Middle frontal gyrus (tissue), 1 donor: Measurements from ENCODE around the gene SBNO2.
A peak's percentile ranks its signal among the peaks of the same experiment; 100 is the strongest.

Experiments
- DNase-seq: peaks from one replicate; pipeline ENCODE4 v3.0.0-alpha.2; 2015; ENCODE audit warnings: low spot score; ENCODE audit errors: extremely low spot score

The SBNO2 gene

DNA sequence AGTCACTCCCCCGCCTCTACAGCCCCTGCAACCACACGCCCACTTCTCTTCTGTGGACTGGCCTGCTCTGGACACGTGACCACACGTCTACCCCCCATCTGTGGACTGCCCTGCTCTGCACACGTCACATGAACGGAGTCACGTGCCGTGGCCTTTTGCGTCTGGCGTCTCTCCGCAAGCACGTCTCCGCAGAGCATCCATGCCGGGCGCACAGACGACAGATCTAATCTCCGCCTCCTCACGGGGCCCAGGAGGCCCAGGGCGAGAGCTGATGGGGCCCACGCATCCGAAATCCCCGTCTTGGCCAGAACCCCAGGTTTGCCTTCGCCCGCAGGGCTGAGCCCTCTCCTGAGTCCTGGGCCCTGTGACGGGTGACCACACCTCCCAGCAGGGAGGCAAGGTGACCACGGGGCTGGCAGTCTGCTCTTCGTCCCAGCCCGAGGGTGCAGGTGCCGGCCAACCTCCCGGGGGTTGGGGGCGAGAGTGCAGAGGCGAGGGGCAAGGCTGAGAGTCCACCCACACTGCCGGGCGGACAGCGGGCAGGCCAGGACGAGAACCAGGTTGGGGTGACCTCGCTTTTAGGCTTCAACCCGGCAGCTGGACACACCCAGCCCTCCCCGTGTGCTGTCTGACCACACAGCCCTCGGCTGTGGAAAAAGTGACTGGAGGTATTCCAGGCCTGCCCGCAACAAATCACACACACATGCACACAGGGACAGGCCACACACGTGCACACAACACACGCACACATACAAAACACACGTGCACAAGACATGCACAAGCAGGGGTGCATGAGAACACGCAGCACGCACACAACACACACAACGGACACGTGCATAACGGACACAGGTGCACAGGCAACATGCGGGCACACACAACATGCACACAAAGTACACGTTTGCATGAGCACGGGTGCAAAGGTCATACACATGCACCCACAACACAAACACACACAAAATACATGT is 3.9 kb downstream of the SBNO2 start:
- DNase-seq: peak; percentile 24

DNA sequence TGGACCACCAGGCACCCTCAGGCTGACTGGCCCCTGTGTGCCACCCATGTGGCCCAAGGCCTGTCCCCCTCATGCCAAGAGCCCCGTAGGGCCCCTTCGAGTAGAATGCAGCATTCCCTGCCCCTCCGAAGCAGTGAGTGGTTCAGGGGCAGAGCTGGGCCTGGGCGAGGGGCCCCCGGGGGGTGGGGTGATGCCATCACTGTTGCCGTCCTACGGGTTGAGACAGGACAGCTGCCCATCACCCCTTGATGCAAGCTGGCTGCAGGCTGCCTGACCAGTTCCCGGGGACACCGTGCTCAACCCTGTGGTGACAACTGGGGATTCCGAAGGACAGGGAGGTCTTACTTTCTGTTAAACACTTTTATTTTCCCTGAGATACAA is 4.7 kb downstream of the SBNO2 start:
- no peak for DNase-seq

DNA sequence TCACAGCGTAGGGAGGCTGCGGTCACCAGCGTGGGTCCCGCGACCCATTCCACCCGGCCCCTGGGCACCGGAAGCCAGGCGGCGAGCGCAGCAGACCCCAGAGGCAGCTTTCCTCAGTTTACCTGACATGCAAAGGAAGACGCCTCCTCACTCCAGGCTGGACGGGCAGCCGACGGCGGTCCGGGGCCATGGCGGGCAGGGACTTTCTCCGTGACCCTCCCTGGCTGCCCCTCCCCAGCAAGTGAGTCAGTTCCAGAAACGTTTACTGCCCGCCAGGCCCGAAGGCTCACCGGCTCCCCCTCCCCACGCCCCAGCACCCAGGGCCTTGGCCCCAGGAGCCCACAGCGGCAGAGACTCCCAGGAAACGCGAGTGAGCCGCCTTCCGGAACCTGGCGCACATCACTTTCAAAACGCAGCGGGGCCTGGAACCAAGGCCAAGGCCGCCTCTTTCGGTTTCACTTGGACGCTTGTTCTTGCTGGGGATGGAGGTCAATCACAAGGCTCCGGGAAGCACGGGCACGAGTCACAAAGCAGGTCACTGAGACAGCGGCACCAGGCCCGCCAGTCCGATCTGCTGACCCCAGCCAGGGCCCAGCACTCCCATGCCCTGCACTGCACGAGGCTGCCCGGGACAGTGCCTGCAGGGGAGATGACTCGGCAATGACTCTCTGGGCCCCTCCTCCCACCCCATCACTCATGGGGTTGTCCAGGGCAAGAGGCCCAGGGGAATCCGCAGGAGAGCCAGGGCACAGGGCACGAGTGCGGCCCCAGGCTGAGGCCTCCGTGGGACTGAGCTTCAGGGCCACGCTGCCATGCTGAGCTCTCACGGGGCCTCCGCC is 5.3 kb downstream of the SBNO2 start:
- DNase-seq: no peak

DNA sequence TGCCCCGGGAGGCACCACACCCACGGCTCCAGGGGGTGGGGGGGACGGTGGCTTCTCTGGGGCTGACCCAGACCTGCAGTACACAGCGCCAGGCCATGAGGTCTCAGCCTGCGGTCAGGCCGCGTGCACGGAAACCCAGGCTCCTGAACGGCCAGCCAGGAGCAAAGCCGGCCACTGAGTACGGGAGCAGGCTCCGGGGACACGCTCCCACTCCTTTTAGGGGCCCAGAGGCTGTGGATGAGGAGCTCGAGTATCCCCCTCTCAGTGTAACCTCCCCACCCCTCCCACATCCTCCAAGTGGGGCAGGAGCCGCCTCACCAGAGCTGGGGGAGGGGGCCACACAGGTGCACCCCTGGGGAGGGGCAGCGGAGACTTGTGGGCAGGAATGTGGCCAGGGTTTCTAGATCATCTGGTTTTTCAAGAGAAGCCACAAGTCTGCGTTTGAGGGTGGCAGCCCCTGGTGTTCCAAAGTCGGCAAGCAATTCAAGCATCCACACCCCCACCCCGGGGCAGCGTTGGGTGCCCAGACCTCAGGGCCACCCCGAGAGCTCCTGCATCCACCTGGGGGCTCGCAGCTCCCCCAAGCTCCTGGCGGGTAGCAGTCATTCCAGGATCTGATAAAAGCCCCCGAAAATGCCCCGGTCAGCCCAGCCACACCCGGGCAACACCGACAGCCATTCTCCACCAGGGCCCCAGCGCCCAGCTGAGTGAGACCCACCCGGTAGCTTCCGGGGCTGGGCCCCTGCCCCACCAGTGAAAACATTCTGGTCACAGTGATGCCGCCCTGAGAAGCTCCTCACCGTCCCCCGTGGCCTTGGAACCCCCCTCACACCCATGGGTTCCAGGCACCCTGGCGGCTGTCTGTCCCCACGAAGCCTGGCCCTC is 6.1 kb downstream of the SBNO2 start:
- DNase-seq: no peak

DNA sequence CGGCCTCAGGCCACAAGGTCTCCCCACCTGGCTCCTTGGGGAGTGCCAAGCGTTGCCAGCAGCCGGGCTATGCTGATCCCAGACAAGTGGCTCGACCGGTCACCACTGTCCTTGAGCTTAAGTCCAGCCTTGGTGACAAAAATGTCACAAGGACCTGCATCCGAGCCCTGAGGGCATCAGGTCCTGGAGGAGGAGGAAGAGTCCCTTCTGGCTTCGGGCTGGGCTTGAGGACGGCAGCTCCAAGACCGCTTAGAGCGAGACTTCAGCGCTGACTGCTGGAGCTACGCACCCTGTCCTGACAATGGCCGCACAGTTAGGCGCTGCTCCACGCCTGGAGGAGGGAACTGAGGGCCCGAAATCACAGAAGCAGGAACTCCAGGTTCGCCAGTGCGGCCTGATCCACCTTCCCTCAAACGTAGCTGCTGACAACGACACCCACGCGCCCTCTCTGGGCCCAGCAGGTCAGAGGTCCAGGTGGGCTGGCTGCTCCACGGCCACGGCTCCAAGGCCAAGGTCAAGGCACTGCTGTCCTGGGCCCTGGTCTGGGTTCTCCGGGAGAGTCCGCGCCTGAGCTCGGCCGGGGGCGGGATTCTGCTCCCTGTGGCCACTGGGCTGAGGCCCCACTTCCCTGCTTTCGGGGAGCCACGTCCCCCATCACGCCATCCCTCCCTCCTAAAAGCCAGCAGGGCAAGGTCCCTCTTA is 7.0 kb downstream of the SBNO2 start:
- no peak for DNase-seq

DNA sequence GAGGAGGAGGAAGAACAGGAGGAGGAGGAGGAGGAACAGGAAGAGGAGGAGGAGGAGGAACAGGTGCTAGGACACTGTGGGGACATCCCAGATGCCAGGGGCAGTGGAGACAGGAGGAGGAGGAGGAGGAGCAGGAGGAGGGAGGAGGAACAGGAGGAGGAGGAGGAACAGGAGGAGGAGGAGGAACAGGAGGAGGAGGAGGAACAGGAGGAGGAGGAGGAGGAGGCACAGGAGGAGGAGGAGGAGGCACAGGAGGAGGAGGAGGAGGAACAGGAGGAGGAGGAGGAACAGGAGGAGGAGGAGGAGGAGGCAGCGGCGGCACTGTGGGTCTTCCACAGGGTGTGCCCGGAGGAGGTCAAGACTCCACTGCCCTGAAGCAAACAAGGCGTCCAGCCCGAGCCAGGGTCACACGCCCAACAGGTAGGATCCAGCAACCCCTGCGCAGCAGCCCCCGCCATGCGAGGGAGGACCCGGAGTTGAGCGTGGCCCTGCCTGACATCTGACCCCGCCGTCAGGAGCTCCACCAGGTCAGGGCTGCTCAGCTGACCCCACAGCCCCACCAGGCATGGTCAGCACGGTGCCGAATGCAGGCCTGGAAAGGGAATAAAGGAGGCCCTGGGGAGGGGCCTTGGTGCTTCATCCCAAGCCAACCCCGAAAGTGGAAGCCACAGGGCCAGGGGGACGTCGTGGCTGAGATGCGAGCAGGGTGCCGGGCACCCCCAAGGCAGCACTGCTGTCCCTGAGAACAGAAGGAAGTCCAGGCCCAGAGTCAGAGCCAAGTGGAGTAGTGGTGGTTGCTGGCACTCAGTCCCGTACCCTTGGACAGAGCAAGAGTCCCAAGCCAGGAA is 9.2 kb downstream of the SBNO2 start:
- DNase-seq: no peak

DNA sequence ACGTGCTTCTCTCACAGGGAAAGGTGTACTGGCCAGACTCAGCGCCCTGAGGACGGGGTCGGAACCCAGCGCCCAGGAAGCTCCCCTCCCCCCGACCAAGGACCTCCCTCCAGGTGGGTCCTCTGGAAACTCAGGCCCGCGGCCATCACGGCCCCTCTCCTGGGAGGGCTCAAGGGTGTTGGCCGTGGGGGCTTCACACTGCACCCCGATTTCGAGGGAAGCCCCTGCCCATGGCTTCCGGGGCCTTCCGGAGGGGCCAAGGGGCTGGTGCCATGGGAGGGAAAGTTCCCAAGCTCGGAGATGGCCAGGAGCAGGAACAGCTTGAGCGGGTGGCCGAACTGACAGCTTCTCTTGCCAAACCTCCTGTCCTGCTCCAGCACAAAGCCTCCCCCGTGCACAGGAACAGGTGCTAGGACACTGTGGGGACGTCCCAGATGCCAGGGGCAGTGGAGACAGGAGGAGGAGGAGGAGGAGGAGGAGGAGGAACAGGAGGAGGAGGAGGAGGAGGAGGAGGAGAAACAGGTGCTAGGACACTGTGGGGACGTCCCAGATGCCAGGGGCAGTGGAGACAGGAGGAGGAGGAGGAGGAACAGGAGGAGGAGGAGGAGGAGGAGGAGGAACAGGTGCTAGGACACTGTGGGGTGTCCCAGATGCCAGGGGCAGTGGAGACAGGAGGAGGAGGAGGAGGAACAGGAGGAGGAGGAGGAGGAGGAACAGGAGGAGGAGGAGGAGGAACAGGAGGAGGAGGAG is 10.0 kb downstream of the SBNO2 start:
- DNase-seq: no peak

DNA sequence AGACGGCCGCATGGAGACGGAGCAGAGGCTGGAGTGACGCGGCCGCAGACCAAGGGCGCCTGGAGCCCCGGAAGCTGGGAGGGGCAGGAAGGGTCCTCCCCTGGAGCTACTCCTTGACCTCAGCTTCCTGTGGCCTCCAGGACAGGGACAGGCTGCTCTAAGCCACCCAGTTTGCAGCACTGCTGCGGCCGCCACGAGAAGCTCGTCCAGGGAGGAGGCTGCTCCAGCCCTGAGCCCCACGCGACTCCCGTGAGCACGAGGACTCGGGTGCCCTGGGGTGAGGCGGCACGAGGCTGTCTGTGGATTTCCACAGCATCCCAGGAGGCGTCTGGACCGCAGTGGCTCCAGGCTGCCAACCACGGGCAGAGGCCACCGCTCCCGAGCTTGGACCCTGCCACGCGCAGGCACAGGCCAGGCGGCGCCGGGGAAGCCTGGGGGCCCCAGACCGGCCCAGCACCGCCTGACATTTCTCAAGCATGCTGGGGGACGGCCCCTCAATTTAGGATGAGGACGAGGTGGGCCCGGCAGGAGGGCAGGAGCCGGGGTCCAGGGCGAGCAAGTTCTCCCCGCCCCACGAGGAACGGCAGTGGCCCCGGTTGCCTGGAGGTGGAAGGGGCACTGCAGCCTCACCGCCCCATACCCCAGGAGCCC is 10.7 kb downstream of the SBNO2 start:
- DNase-seq: no peak

DNA sequence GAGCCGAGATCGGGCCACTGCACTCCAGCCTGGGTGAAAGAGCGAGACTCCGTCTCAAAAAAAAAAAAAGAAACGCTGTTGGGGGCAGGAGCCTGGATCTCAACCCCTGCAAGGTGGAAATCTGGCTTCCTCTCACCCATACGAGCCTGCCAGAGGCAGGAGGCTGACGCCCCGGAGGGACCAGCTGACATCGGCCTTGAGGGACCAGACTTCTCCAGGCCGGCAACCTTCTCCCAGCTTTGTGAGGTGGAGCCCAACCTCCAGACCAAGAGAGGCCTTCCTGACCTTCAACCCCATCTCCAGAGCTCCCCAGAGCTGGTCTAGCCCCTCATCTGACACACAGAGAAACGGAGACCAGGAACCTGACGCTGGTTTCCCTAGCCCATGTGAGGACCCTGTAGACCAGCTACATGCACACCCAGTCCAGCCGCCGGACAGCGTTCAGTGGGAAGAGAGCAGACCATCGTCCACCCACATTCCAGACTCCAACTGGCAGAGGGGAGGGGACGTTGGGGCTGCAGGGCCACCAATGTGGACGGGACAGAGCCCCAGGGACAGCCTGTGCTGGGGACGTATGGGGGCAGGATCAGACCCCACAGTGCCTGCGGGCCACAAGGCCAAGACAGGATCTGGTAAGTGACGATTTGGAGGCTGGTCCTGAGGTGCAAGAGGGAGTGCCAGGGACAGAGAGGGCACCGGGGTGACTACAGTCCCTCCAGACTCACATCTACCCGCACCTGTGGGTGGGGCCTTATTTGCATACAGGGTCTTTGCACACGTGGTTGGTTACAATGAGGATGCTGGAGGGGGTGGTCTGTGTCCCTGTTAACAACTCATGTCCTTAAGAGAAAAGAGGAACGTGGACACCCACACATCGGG is 11.4 kb downstream of the SBNO2 start:
- DNase-seq: no peak

DNA sequence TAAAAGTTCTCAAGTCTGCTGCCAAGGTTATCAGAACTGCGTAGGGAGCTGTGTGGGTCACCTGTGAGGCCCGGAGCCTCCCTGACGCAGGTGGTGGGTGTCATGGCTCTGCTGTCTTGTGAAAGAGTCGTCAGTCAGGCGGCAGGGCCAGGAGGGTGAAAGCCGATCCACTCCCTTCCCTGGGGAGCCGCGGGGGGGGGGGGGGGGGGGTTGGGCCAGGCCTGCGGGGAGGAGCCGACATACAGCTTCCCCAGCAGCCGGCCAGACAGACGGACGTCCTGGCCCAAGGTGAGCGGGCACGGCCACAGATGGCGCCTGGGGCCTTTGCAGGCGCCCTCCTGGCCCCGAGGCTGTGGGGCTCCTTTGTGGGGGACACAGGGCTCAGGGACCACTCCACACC is 12.4 kb downstream of the SBNO2 start:
- DNase-seq: no peak

DNA sequence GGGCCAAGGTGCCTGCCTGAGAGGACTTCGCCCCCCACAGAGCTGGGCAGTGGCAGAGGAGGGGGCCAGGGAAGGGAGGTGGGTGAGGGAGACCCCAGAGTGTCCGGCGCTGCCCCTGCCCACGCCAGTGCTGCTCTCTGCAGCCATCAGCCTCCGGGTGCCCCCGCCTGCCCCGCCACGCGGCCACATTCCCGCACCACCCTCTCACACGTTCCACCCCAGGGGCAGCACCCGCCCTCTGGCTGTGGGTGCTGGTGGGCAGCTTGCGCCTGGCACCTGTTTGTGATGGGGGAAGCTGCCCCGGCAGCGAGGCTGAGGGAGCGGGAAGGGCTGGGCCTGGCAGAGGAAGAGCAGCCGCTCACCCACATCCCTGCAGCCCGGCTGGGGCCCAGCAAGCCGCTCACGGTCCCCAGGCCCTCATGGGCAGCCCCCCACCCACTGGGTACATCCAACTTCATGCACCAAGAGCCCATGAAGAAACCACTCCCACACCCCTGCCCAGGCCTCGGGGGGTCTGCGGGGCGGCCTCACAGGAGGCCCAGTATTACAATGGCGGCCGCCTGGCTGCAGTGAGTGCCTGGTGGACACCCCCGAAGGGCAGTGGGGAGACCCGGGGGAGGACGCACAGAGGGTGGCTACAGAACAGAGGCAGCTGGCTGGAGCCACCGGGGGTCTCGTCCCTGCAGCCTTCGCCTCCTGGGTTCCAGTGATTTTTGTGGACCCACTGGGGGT is 14.0 kb downstream of the SBNO2 start:
- no peak for DNase-seq

DNA sequence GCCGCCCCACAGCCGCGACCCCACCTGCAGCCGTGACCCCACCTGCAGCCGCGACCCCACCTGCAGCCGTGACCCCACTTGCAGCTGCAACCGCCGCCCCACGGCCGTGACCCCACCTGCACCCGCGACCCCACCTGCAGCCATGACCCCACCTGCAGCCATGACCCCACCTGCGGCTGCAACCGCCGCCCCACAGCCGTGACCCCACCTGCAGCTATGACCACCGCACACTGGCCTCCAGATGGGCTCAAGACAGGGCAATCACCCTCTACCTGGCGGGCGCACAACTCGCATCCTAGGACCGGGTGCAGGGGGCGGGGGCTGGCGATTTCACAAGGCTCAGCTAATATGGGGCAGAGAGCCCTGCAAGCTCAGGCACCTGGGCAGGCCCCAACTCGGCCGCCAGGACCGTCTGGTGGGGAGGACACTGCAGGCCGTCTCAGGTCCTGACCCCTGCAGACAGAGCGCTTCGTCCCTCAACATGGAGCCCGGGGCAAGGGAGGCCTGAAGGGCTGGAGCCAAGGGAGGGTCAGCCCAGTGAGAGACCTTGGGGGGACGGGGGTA is 15.1 kb downstream of the SBNO2 start:
- no peak for DNase-seq

DNA sequence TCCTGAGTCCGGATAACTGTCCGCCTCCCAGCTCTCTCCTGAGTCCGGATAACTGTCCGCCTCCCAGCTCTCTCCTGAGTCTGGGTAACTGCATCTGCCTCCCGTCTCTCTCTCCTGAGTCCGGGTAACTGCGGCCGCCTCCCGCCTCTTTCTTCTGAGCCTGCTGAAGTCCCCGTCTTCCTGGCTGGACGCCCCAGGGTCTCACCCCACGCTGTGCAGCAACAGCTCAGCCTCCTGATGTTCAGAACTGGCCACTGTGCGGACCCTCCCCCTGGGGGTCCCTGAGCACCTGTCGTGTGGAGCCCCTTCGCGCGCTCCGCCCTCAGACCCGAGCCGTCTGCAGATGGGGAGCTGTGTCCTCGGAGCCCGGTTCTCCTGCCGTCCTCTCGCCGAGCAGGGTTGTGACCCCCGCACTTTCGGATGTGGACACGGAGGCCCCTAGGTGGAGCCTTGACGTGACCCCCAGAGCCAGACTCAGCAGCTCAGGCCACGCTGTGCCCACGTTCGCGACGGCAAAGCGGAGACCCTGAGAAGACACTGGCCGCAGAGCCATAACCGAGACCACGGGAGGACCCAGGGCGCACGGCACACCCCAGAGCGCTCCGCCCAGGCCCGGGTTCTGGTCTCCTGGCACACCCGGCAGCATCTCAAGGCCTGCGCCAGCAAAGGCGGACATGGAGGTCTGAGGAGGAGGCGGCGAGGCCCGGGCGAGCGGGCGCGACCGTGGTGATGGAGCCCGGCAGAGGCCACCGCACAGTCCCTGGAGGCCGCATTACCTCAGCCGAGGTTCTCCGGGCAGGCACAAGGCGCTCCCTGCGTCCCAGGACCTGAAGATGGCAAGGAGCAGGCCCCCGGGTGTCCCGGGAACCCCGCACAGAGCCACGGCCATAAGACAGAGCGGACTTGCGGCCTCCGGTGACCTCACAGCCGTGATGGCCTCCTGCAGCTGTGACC is 15.9 kb downstream of the SBNO2 start:
- no peak for DNase-seq

DNA sequence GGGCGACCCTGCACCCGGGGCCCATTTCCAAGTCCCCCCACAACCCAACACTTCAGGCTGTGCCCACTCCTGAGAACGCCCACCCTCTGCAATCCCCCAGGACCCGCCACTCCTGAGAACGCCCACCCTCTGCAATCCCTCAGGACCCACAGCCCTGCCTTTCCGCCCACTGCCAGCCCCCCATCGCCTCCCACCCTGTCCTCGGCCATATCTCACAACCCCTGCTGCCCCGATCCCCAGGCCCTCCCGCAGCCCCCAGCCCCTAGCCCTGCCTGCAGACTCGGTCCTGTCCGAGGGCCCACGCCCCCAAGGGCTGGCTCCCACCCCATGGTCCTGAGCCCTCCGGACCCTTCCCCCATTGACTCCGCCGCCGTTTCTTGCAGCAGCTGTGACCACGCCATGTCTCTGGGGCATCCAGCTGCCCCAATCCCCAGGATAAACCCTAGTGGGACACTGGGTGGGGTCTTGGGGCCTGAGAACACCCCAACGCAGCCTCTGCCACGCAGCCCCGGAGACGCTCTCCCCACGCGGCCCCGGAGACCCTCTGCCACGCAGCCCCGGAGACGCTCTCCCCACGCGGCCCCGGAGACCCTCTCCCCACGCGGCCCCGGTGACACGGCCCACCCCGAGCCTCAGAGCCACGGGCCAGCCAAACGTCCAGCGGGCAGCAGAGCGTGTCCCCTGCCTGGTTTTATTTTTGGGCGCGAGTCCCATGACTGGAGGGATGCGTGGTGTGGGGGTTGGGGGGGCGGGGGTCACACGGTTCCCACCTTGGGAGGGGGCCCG is 17.0 kb downstream of the SBNO2 start:
- DNase-seq: no peak
